Measurements from ENCODE around the gene PAK5. TPM values are rescaled to one million over a fixed set of nuclear protein-coding genes. Genes with fewer than 3 reads are reported as not detected.

PAK5 gene
- polyA plus RNA-seq, 1 of the 3 experiments (the other 2 are of a cell fraction), result 0.03 TPM

DNA sequence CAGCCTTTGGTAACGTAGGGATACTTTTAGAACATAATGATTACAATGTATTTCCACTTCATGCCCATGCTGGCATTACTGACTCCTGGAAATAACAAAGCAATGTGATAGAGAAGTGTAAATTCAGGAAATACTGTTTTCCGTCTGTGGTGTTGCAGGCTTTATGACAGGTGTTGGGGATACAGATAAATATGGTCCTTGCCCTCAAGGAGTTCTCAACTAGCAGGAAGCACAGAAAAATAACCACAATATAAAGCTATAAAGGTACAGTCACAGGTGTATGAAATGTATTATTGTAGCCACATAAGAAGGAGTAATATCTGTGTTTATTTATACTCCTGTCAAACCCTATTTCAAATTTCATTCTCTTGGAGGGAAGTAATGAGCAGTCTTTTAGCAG is 337.4 kb downstream of the PAK5 start (continued):
- TF ChIP-seq, protein P1, sequence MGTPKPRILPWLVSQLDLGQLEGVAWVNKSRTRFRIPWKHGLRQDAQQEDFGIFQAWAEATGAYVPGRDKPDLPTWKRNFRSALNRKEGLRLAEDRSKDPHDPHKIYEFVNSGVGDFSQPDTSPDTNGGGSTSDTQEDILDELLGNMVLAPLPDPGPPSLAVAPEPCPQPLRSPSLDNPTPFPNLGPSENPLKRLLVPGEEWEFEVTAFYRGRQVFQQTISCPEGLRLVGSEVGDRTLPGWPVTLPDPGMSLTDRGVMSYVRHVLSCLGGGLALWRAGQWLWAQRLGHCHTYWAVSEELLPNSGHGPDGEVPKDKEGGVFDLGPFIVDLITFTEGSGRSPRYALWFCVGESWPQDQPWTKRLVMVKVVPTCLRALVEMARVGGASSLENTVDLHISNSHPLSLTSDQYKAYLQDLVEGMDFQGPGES (IDR thresholded peaks at IDR 0.05; ENCODE audit: low read depth, low read length), result no peak
- no peak for TF ChIP-seq YY1 (IDR thresholded peaks at IDR 0.05; ENCODE audit: low read depth)
- no peak for TF ChIP-seq EP300 (IDR thresholded peaks at IDR 0.05; ENCODE audit: borderline replicate concordance in 1 of 2, low read depth in 1 of 2, low read length in 1 of 2)
- TF ChIP-seq TEAD4 (IDR thresholded peaks at IDR 0.05; ENCODE audit: borderline replicate concordance, insufficient read depth), result no peak
- TF ChIP-seq ZBTB33 (IDR thresholded peaks at IDR 0.05; ENCODE audit: borderline replicate concordance, low read depth), result no peak

GRCh38 chr20:9500121-9500520 is 338.8 kb downstream of the PAK5 start:
- Histone ChIP-seq H3F3A (replicated peaks; ENCODE audit: insufficient read depth) (no peaks in the 10 kb centered on the region), H3K4me1 (ENCODE audit: control insufficient read depth in 1 of 2, insufficient read depth in 2 of 2, low read depth in 1 of 2, low read length in 1 of 2) (0 out of 4 replicates have a peak, but pooled peaks cover 0 to 5% of the 10 kb centered on the region in 2 experiments), H3K36me3 (replicated peaks in 1 of 2; ENCODE audit: control insufficient read depth in 1 of 2, insufficient read depth in 2 of 2, low read length in 1 of 2) (no peaks in the 10 kb centered on the region), H3K4me3 (ENCODE audit: low read depth in 2 of 2, low read length in 1 of 2) (no peak overlapping the region), H4K20me1 (ENCODE audit: insufficient read depth) (no peaks in the 10 kb centered on the region), H3K27me3 (ENCODE audit: insufficient read depth) (no peaks in the 10 kb centered on the region), H2AFZ (ENCODE audit: low read depth) (no peak overlapping the region), H3K9me3 (no peaks in the 10 kb centered on the region), H3K9me2 (no peaks in the 10 kb centered on the region), H3K79me2 (ENCODE audit: insufficient read depth) (no peaks in the 10 kb centered on the region), H3K27ac (ENCODE audit: low read depth in 2 of 2, low read length in 1 of 2) (no peak overlapping the region), H3K4me2 (no peak overlapping the region), H3K9ac (no peak overlapping the region)
- DNase-seq, result no peak
- POLR2A ChIA-PET, result no interaction called here
- CTCF ChIA-PET, result interaction anchor here (1.0 to 2.8 kb wide), 2 partner anchors 32 to 92 kb away, joined by 4 to 13 read pairs; no protein-coding TSS in a partner anchor
- WGBS (ENCODE audit: low lambda C conversion rate), result 75% methylated on average over 2 of the region's 2 CpGs
- no peak for TF ChIP-seq PBX3 (IDR thresholded peaks at IDR 0.05)
- TF ChIP-seq, protein P2, sequence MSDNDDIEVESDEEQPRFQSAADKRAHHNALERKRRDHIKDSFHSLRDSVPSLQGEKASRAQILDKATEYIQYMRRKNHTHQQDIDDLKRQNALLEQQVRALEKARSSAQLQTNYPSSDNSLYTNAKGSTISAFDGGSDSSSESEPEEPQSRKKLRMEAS (IDR thresholded peaks at IDR 0.05; ENCODE audit: low read depth), result no peak
- TF ChIP-seq TCF12 (IDR thresholded peaks at IDR 0.05), result no peak
- TF ChIP-seq, protein P1 (IDR thresholded peaks at IDR 0.05; ENCODE audit: low read depth, low read length), result no peak
- no peak for TF ChIP-seq RFX5 (IDR thresholded peaks at IDR 0.05; ENCODE audit: low read length)
- no peak for TF ChIP-seq JUND (IDR thresholded peaks at IDR 0.05)
- no peak for TF ChIP-seq FOSL2 (IDR thresholded peaks at IDR 0.05; ENCODE audit: borderline replicate concordance, low read depth)
- no peak for TF ChIP-seq SMC3 (IDR thresholded peaks at IDR 0.05; ENCODE audit: low read depth, low read length)
- TF ChIP-seq, protein P3, sequence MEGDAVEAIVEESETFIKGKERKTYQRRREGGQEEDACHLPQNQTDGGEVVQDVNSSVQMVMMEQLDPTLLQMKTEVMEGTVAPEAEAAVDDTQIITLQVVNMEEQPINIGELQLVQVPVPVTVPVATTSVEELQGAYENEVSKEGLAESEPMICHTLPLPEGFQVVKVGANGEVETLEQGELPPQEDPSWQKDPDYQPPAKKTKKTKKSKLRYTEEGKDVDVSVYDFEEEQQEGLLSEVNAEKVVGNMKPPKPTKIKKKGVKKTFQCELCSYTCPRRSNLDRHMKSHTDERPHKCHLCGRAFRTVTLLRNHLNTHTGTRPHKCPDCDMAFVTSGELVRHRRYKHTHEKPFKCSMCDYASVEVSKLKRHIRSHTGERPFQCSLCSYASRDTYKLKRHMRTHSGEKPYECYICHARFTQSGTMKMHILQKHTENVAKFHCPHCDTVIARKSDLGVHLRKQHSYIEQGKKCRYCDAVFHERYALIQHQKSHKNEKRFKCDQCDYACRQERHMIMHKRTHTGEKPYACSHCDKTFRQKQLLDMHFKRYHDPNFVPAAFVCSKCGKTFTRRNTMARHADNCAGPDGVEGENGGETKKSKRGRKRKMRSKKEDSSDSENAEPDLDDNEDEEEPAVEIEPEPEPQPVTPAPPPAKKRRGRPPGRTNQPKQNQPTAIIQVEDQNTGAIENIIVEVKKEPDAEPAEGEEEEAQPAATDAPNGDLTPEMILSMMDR (IDR thresholded peaks at IDR 0.05), result no peak
- no peak for TF ChIP-seq MXI1 (IDR thresholded peaks at IDR 0.05; ENCODE audit: low read depth, low read length)
- no peak for TF ChIP-seq EZH2phosphoT487 (IDR thresholded peaks at IDR 0.05; ENCODE audit: borderline replicate concordance, low read depth)
- no peak for TF ChIP-seq ELF1 (IDR thresholded peaks at IDR 0.05)
- TF ChIP-seq NFIC (IDR thresholded peaks at IDR 0.05; ENCODE audit: borderline replicate concordance), result no peak
- no peak for TF ChIP-seq RAD21 (IDR thresholded peaks at IDR 0.05; ENCODE audit: low read length)
- no peak for TF ChIP-seq ZBTB33 (IDR thresholded peaks at IDR 0.05; ENCODE audit: borderline replicate concordance, low read depth)
- TF ChIP-seq YY1 (IDR thresholded peaks at IDR 0.05; ENCODE audit: low read depth), result no peak
- no peak for TF ChIP-seq GATA2 (CRISPR knock-in tag; IDR thresholded peaks at IDR 0.05)
- TF ChIP-seq MEF2A (IDR thresholded peaks at IDR 0.05; ENCODE audit: borderline replicate concordance, low read depth), result no peak
- TF ChIP-seq, protein P4, sequence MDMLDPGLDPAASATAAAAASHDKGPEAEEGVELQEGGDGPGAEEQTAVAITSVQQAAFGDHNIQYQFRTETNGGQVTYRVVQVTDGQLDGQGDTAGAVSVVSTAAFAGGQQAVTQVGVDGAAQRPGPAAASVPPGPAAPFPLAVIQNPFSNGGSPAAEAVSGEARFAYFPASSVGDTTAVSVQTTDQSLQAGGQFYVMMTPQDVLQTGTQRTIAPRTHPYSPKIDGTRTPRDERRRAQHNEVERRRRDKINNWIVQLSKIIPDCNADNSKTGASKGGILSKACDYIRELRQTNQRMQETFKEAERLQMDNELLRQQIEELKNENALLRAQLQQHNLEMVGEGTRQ (IDR thresholded peaks at IDR 0.05; ENCODE audit: borderline replicate concordance, low read depth, low read length), result no peak

Data from SK-N-SH (cell line).